ENCODE data around the gene GRM1. TPM values are rescaled to one million over a fixed set of nuclear protein-coding genes. Genes with fewer than 3 reads are reported as not detected.

Gene GRM1
- total and polyA plus RNA-seq, 9 of the 15 experiments (the other 6 are each of a cell fraction or from before 2014, with no cell fraction given) = not detected

DNA sequence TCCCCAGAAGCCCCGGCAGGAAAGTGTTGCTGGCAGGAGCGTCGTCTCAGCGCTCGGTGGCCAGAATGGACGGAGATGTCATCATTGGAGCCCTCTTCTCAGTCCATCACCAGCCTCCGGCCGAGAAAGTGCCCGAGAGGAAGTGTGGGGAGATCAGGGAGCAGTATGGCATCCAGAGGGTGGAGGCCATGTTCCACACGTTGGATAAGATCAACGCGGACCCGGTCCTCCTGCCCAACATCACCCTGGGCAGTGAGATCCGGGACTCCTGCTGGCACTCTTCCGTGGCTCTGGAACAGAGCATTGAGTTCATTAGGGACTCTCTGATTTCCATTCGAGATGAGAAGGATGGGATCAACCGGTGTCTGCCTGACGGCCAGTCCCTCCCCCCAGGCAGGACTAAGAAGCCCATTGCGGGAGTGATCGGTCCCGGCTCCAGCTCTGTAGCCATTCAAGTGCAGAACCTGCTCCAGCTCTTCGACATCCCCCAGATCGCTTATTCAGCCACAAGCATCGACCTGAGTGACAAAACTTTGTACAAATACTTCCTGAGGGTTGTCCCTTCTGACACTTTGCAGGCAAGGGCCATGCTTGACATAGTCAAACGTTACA is 817 bp downstream of the GRM1 start:
- TF ChIP-seq KLF1 (tag; IDR thresholded peaks at IDR 0.05) (no peak), ZNF76 (CRISPR knock-in tag; IDR thresholded peaks at IDR 0.05; ENCODE audit: borderline replicate concordance) (no peak), EHMT2 (IDR thresholded peaks at IDR 0.05) (no peak), POLR3G (IDR thresholded peaks at IDR 0.05; ENCODE audit: extremely low read depth, insufficient read length, insufficient replicate concordance) (no peak)
- TF ChIP-seq, protein P1, sequence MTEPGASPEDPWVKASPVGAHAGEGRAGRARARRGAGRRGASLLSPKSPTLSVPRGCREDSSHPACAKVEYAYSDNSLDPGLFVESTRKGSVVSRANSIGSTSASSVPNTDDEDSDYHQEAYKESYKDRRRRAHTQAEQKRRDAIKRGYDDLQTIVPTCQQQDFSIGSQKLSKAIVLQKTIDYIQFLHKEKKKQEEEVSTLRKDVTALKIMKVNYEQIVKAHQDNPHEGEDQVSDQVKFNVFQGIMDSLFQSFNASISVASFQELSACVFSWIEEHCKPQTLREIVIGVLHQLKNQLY (CRISPR knock-in tag; conservative IDR thresholded peaks at IDR 0.05) = no peak
- TF ChIP-seq, protein P2, sequence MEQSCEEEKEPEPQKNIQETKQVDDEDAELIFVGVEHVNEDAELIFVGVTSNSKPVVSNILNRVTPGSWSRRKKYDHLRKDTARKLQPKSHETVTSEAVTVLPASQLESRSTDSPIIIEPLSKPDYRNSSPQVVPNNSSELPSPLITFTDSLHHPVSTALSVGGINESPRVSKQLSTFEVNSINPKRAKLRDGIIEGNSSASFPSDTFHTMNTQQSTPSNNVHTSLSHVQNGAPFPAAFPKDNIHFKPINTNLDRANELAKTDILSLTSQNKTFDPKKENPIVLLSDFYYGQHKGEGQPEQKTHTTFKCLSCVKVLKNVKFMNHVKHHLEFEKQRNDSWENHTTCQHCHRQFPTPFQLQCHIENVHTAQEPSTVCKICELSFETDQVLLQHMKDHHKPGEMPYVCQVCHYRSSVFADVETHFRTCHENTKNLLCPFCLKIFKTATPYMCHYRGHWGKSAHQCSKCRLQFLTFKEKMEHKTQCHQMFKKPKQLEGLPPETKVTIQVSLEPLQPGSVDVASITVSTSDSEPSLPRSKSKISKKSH (CRISPR knock-in tag; IDR thresholded peaks at IDR 0.05) = no peak
- ChIA-PET POLR2A (no interaction called here), CTCF (ENCODE audit: low intra/inter-chr PET ratio) (no interaction called here)
- no peak overlapping the region for H3K4me3 ChIP-seq
- no peak overlapping the region for H3K9ac ChIP-seq (ENCODE audit: insufficient read depth in 1 of 2, low read depth in 2 of 2, low read length in 2 of 2)
- under 1% methylated on average over 25 of the region's 25 CpGs for WGBS (ENCODE audit: insufficient coverage, low coverage, missing lambda C conversion rate)
- peaks cover 3 to 25% of the 10 kb centered on the region in 2 experiments; a peak in 3 of 5 replicates for H3K27me3 ChIP-seq (ENCODE audit: control insufficient read depth in 2 of 2, insufficient read depth in 2 of 2, low read length in 2 of 2)
- peaks cover 2% of the 10 kb centered on the region for H3K9me1 ChIP-seq (ENCODE audit: control insufficient read depth, insufficient read depth, low read length)
- H3K36me3 ChIP-seq (ENCODE audit: control insufficient read depth, insufficient read depth, low read length) = no peaks in the 10 kb centered on the region
- H3K79me2 ChIP-seq (ENCODE audit: control insufficient read depth, insufficient read depth, low read length) = no peaks in the 10 kb centered on the region
- no TSS peak for BruUV-seq (replicated peaks)
- no peak for ATAC-seq
- in situ Hi-C loops (cut with MboI) = no loop called here
- no peaks in the 10 kb centered on the region for H4K20me1 ChIP-seq (replicated peaks; ENCODE audit: control insufficient read depth, insufficient read depth, low read length)
- no peaks in the 10 kb centered on the region for H3K9me3 ChIP-seq (replicated peaks; ENCODE audit: control insufficient read depth, insufficient read depth, low read depth, low read length)
- no peak overlapping the region for H3K27ac ChIP-seq (ENCODE audit: extremely low read depth, low read depth, low read length)
- FAIRE-seq = no peak
- no peak overlapping the region for H2AFZ ChIP-seq (ENCODE audit: low read depth, low read length)
- H3K4me1 ChIP-seq (replicated peaks in 1 of 2; ENCODE audit: control insufficient read depth in 2 of 2, insufficient read depth in 2 of 2, low read length in 2 of 2) = peaks cover 0 to 6% of the 10 kb centered on the region in 2 experiments; a peak in 2 of 5 replicates
- no peak overlapping the region for H3K4me2 ChIP-seq (ENCODE audit: insufficient read depth, low read length)
- intact Hi-C loops (cut with micrococcal nuclease) = no loop called here
- DNase-seq (ENCODE audit: extremely low read depth in 1 of 4, low spot score in 3 of 4) = no peak
